ENCODE measurements around the gene RNF135.
"Not testable (repeated sequence)": the region's sequence is repeated elsewhere in the genome, so short reads cannot be mapped to it uniquely, and the experiment has no call there.

The RNF135 gene

GRCh38 chr17:31042378-31042777 is 71.5 kb downstream of the RNF135 start:
- not testable (repeated sequence) for H3K4me3 Mint-ChIP-seq, H3K27me3 Mint-ChIP-seq

GRCh38 chr17:31046856-31047425 is 76.1 kb downstream of the RNF135 start:
- not testable (repeated sequence) for H3K36me3 Mint-ChIP-seq; ATAC-seq (ENCODE audit: low read depth); DNase-seq (ENCODE audit: low spot score in 2 of 2); H3K4me1 Mint-ChIP-seq; H3K27ac Mint-ChIP-seq; H3K27me3 Mint-ChIP-seq; H3K4me3 Mint-ChIP-seq; H3K9me3 Mint-ChIP-seq

More at GRCh38 chr17:31042378-31042777, 71.5 kb downstream of the RNF135 start:
- not testable (repeated sequence) for DNase-seq (ENCODE audit: low spot score in 2 of 2); H3K4me1 Mint-ChIP-seq; H3K27ac Mint-ChIP-seq; H3K9me3 Mint-ChIP-seq; ATAC-seq (ENCODE audit: low read depth); H3K36me3 Mint-ChIP-seq

GRCh38 chr17:31048142-31048541 is 77.3 kb downstream of the RNF135 start:
- Mint-ChIP-seq H3K27me3 (no peaks in the 10 kb centered on the region), H3K36me3 (peaks cover 9% of the 10 kb centered on the region), H3K9me3 (no peaks in the 10 kb centered on the region), H3K4me3 (no peak overlapping the region), H3K4me1 (peaks cover 6% of the 10 kb centered on the region), H3K27ac (no peak overlapping the region)
- DNase-seq (ENCODE audit: low spot score in 2 of 2) (no peak), ATAC-seq (ENCODE audit: low read depth) (no peak)

GRCh38 chr17:31048780-31049179 is 77.9 kb downstream of the RNF135 start:
- no peak overlapping the region for H3K27ac Mint-ChIP-seq
- peaks cover 9% of the 10 kb centered on the region for H3K36me3 Mint-ChIP-seq
- no peak for ATAC-seq (ENCODE audit: low read depth)
- H3K27me3 Mint-ChIP-seq, result no peaks in the 10 kb centered on the region
- no peak for DNase-seq (ENCODE audit: low spot score in 2 of 2)
- H3K4me3 Mint-ChIP-seq, result no peak overlapping the region
- peaks cover 6% of the 10 kb centered on the region for H3K4me1 Mint-ChIP-seq
- H3K9me3 Mint-ChIP-seq, result no peaks in the 10 kb centered on the region
